Skeletal muscle tissue (tissue), 4 donors: Measurements from ENCODE around the gene UCMA. TPM values are rescaled to one million over a fixed set of nuclear protein-coding genes. Genes with fewer than 3 reads are reported as not detected.

Experiments
- H3K27ac ChIP-seq: one replicate; pipeline ENCODE4 v1.7.0; 2013; ENCODE audit warnings: mild to moderate bottlenecking, low read depth, low read length, inconsistent platforms
- H3K27me3 ChIP-seq, 3 donors: one replicate each; pipeline ENCODE4 v1.7.0; 2013; ENCODE audit warnings: low read length in 3 of 3; ENCODE audit not compliant: control insufficient read depth in 3 of 3, insufficient read depth in 3 of 3
- H3K36me3 ChIP-seq, 3 donors: one replicate each; pipeline ENCODE4 v1.7.0; 2013; ENCODE audit warnings: low read length in 3 of 3; ENCODE audit not compliant: control insufficient read depth in 3 of 3, insufficient read depth in 3 of 3
- H3K4me1 ChIP-seq, 3 donors: one replicate each; pipeline ENCODE4 v1.7.0; 2013; ENCODE audit warnings: low read length in 3 of 3, mild to moderate bottlenecking in 3 of 3; ENCODE audit not compliant: control insufficient read depth in 3 of 3, insufficient read depth in 3 of 3
- H3K4me3 ChIP-seq, 3 donors: one replicate each; pipeline ENCODE4 v1.7.0; 2013; ENCODE audit warnings: low read length in 3 of 3
- H3K9ac ChIP-seq, 3 donors: one replicate each; pipeline ENCODE4 v1.7.0; 2013; ENCODE audit warnings: low read length in 3 of 3, mild to moderate bottlenecking in 3 of 3, moderate library complexity in 2 of 3, low read depth in 1 of 3
- H3K9me3 ChIP-seq, 3 donors: one replicate each; pipeline ENCODE4 v1.7.0; 2013; ENCODE audit warnings: low read length in 3 of 3; ENCODE audit not compliant: control insufficient read depth in 3 of 3
- total RNA-seq: library from RNA; depleted of rRNA; stranded (reverse); fragments of >200 nt; gene quantifications from one replicate; pipeline ENCODE4 v1.2.3, GENCODE V29; 2014
- donor health status: Osteomylitis.

Gene UCMA
- total RNA-seq, 1 donor from 2014 or later, result 1.6 TPM

DNA sequence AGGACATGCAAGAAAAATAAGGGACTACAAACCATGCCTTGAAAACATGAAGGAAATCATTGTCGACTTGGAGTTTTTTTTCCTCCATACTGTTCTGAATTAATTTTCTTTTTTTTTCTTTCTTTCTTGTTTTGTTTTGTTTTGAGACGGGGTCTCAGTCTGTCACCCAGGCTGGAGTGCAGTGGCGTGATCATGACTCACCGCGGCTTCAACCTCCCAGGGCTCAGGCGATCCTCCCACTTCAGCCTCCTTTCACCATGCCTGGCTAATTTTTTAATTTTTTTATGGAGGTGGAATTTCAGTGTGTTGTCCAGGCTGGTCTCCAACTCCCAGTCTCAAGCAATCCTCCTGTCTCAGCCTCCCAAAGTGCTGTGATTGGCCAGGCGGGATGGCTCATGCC, 11.6 kb downstream of the UCMA start:
- Histone ChIP-seq H3K9me3 (no peaks in the 10 kb centered on the region), H3K36me3 (no peaks in the 10 kb centered on the region), H3K27ac (no peak overlapping the region), H3K9ac (no peak overlapping the region), H3K4me1 (peaks cover 8 to 20% (median 12%) of the 10 kb centered on the region in 3 donors), H3K27me3 (no peaks in the 10 kb centered on the region), H3K4me3 (no peak overlapping the region)

GRCh38 chr10:13222151-13222550, 12.0 kb downstream of the UCMA start:
- Histone ChIP-seq H3K27ac (no peak overlapping the region), H3K9ac (no peak overlapping the region), H3K9me3 (no peaks in the 10 kb centered on the region), H3K4me1 (peaks cover 8 to 20% (median 12%) of the 10 kb centered on the region in 3 donors), H3K36me3 (no peaks in the 10 kb centered on the region), H3K4me3 (no peak overlapping the region), H3K27me3 (no peaks in the 10 kb centered on the region)

- Histone ChIP-seq H3K9me3 (no peaks in the 10 kb centered on the region), H3K9ac (no peak overlapping the region), H3K27me3 (no peaks in the 10 kb centered on the region), H3K27ac (no peak overlapping the region), H3K36me3 (no peaks in the 10 kb centered on the region), H3K4me1 (peaks cover 8 to 20% (median 12%) of the 10 kb centered on the region in 3 donors), H3K4me3 (no peak overlapping the region)
Observed at GRCh38 chr10:13221572-13221971, 12.6 kb downstream of the UCMA start.

- H3K27ac ChIP-seq, result peak overlapping the region; percentile 76
- peak overlapping the region; percentile 8 to 56 (median 52) for H3K4me3 ChIP-seq
Observed at GRCh38 chr10:13219685-13220670, 14.2 kb downstream of the UCMA start.

DNA sequence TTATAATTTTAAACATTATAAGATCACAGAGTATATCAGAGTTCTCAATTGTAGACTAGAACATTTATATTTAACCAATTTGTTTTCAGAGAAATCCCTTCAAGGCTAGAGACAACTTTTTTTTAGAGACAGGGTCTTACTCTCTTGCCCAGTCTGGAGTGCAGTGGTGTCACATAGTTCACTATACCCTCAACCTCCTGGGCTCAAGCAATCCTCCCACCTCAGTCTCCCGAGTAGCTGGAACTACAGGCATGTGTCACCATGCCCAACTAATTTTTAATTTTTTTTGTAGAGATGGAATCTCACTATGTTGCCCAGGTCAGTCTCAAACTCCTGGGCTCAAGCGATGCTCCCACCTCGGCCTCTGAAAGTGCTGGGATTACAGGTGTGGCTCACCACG, 15.3 kb downstream of the UCMA start:
- Histone ChIP-seq H3K27ac (no peak overlapping the region), H3K9me3 (no peaks in the 10 kb centered on the region), H3K9ac (no peak overlapping the region), H3K4me3 (no peak overlapping the region), H3K36me3 (no peaks in the 10 kb centered on the region), H3K27me3 (no peaks in the 10 kb centered on the region), H3K4me1 (peaks cover 8 to 20% (median 12%) of the 10 kb centered on the region in 3 donors)

More at GRCh38 chr10:13219685-13220670, 14.2 kb downstream of the UCMA start:
- Histone ChIP-seq H3K36me3 (no peaks in the 10 kb centered on the region), H3K27me3 (no peaks in the 10 kb centered on the region), H3K4me1 (peaks cover 8 to 20% (median 12%) of the 10 kb centered on the region in 3 donors), H3K9me3 (no peaks in the 10 kb centered on the region), H3K9ac (peak overlapping the region; percentile 16 to 68 (median 54))

GRCh38 chr10:13213163-13213562, 21.0 kb downstream of the UCMA start:
- Histone ChIP-seq H3K4me3 (no peak overlapping the region), H3K4me1 (no peaks in the 10 kb centered on the region), H3K9me3 (no peaks in the 10 kb centered on the region), H3K27me3 (no peaks in the 10 kb centered on the region), H3K27ac (no peak overlapping the region), H3K9ac (no peak overlapping the region), H3K36me3 (no peaks in the 10 kb centered on the region)

DNA sequence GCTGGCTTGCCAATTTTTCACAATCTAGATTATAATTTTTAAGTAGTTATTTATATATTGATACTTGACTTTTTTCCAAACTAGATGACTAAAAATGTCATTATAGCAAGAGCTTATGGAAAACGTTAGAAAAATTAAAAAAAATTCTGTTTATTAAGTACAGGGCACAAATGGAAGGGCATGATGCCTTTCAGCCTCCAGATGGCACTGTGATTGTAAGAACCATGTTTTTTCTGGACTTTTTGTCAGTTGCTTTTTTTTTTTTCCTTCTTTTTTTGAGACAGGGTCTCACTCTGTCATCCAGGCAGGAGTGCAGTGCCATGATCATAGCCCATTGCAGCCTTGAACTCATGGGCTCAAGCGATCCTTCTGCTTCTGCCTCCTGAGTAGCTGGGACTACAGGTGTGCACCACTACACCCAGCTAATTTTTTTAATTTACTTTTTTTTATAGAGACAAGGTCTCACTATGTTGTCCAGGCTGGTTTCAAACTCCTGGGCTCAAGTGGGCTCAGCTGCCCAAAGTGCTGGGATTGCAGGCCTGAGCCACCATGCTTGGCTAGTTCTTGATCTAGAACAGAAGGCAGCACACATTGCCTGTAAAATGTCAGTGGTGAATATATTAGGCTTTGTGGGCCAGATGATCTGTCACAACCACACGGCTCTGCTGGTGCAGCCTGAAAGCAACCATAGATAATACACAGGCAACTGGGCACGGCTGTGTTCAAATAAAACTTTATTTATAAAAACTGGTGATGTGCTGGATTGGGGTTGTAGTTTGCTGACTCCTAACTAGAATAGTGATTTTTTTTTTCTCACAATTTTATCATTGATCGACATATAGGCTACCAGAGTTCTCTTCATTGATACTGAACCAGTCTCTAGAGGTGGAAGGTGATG, 27.4 kb downstream of the UCMA start:
- no peak overlapping the region for H3K4me3 ChIP-seq
- no peaks in the 10 kb centered on the region for H3K4me1 ChIP-seq
- H3K36me3 ChIP-seq, result no peaks in the 10 kb centered on the region
- no peaks in the 10 kb centered on the region for H3K9me3 ChIP-seq
- no peak overlapping the region for H3K27ac ChIP-seq
- no peak overlapping the region for H3K9ac ChIP-seq
- H3K27me3 ChIP-seq, result no peaks in the 10 kb centered on the region

GRCh38 chr10:13206091-13206490, 28.1 kb downstream of the UCMA start:
- no peaks in the 10 kb centered on the region for H3K9me3 ChIP-seq
- H3K4me3 ChIP-seq, result no peak overlapping the region
- H3K27ac ChIP-seq, result no peak overlapping the region
- no peaks in the 10 kb centered on the region for H3K36me3 ChIP-seq
- no peaks in the 10 kb centered on the region for H3K27me3 ChIP-seq
- H3K4me1 ChIP-seq, result no peaks in the 10 kb centered on the region
- no peak overlapping the region for H3K9ac ChIP-seq

GRCh38 chr10:13201132-13201531, 33.0 kb downstream of the UCMA start:
- Histone ChIP-seq H3K27ac (no peak overlapping the region), H3K9ac (no peak overlapping the region), H3K9me3 (no peaks in the 10 kb centered on the region), H3K27me3 (no peaks in the 10 kb centered on the region), H3K4me1 (no peaks in the 10 kb centered on the region), H3K36me3 (no peaks in the 10 kb centered on the region), H3K4me3 (no peak overlapping the region)
